ENCODE data around the gene FOXP1.

- TF ChIP-seq CTCF (IDR thresholded peaks at IDR 0.05; ENCODE audit: low read depth, low read length) (no peak), EZH2phosphoT487 (IDR thresholded peaks at IDR 0.05; ENCODE audit: low read depth) (no peak)
Observed at GRCh38 chr3:71492974-71493771, 90.4 kb downstream of the FOXP1 start.

Measured in OCI-LY3 (cell line).